Measurements from ENCODE around the gene KCNJ14. TPM values are rescaled to one million over a fixed set of nuclear protein-coding genes. Genes with fewer than 3 reads are reported as not detected.

The KCNJ14 gene
- total RNA-seq, 4 donors from 2014 or later = 0.56 to 2.2 (median 1.1) TPM

GRCh38 chr19:48474084-48474592, 18.8 kb downstream of the KCNJ14 start:
- TF ChIP-seq, protein P1, sequence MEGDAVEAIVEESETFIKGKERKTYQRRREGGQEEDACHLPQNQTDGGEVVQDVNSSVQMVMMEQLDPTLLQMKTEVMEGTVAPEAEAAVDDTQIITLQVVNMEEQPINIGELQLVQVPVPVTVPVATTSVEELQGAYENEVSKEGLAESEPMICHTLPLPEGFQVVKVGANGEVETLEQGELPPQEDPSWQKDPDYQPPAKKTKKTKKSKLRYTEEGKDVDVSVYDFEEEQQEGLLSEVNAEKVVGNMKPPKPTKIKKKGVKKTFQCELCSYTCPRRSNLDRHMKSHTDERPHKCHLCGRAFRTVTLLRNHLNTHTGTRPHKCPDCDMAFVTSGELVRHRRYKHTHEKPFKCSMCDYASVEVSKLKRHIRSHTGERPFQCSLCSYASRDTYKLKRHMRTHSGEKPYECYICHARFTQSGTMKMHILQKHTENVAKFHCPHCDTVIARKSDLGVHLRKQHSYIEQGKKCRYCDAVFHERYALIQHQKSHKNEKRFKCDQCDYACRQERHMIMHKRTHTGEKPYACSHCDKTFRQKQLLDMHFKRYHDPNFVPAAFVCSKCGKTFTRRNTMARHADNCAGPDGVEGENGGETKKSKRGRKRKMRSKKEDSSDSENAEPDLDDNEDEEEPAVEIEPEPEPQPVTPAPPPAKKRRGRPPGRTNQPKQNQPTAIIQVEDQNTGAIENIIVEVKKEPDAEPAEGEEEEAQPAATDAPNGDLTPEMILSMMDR (IDR thresholded peaks at IDR 0.05) = no peak
- ATAC-seq (ENCODE audit: low FRiP score) = no peak
- no peak for DNase-seq (ENCODE audit: low spot score)

DNA sequence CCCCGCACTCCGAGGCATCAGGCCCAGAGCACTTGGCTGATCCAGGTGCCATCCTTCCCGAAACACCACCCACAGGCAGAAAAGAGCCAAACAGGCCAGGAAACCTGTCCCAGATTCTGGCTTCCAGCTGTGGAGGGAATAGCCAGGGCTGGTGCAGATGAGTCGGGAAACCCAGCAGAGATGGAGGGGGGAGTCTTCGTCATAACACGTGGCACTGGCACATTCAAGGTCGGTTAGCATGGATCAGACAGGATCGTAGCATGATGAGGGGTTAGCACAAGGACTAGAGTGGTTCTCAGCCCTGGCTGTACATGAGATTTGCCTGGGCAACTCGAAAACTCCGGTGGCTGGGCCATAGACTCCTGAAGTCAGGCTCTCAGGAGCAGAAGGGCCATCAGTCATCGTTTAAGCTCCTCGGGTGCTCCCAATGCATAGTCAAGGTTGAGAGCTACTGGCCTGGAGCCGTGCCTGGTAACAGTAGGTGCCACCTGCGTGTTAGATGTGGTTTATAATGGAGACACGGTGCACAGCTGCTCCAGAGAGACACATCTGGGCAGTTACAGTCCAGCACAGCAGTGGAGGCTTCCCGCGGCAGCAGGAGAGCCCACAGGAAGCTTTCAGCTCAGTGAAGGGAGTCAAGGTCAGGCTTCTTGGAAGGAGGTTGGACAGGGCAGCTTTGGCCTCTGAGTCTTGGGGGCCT, 20.1 kb downstream of the KCNJ14 start:
- no peak for ATAC-seq (ENCODE audit: low FRiP score)
- TF ChIP-seq, protein P1 (IDR thresholded peaks at IDR 0.05) = no peak
- no peak for DNase-seq (ENCODE audit: low spot score)

GRCh38 chr19:48476176-48476575, 20.8 kb downstream of the KCNJ14 start:
- ATAC-seq (ENCODE audit: low FRiP score) (no peak), DNase-seq (ENCODE audit: low spot score) (no peak)
- TF ChIP-seq, protein P1 (IDR thresholded peaks at IDR 0.05) = no peak

DNA sequence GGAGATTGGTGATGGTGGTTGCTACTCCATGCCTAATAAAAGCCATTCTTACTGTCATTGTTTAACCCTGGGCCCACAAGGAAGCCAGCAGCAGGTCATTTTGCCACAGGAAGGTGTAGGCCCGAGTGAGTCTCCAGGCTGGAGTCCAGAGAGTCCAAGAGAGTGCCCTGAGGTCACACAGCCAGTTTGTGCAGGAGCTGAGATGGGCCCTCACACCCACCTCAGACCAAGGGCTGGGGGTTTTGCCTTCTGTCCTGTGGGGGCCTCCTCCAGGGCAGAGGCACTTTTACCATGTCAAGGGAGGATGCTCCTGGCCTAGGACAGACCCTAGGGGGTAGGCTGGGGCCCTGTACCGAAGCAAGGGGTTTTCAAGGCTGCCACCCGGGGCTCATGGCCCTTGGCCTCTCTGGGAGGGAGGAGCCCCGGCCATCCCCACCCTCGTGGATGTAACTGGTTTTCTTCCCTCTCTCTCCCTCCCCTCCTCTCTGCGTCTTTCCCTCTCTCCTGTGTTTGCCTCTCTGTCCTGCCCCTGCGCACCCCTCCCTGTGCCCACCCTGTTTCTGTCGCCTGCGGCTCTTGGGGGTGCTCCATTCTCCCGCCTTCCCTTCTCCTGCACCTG, 21.8 kb downstream of the KCNJ14 start:
- ATAC-seq (ENCODE audit: low FRiP score) = no peak
- no peak for DNase-seq (ENCODE audit: low spot score)
- TF ChIP-seq, protein P1 (IDR thresholded peaks at IDR 0.05) = no peak

DNA sequence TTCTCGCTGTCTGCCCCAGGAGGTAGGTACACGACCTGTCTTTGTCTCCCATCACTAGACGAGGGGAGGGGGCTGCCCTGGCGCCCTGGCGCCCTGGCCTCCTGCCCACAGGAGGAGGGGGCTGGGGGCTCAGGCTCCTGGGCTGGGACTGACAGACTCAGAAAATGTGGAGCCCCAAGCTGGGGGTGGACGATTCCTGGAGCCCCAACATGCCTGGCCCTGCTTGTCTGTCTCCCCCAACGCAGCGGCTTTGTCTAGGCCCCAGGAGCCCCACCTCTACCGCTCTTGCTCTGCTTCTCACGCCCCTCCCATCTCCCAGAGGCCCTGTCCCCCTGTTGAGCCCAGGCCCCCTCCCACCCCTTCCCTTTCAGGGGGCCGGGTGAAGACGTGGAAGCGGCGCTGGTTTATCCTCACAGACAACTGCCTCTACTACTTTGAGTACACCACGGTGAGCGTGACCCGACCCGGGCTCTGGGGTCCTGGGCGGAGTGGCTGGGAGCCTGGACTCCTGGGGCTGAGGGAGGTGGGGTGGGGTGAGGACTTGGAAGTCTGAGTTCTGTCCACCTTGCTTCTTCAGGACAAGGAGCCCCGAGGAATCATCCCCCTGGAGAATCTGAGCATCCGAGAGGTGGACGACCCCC, 22.4 kb downstream of the KCNJ14 start:
- TF ChIP-seq, protein P1 (IDR thresholded peaks at IDR 0.05) = no peak
- ATAC-seq (ENCODE audit: low FRiP score) (no peak), DNase-seq (ENCODE audit: low spot score) (no peak)

- TF ChIP-seq, protein P1 (IDR thresholded peaks at IDR 0.05) = no peak
- ATAC-seq (ENCODE audit: low FRiP score) = no peak
- DNase-seq (ENCODE audit: low spot score) = no peak
These were observed 23.2 kb downstream of the KCNJ14 start for GRCh38 chr19:48478339-48479256.
